NCI-H2227 treated with DMSO at 0.1 percent for 48 hours (cell line): Measurements from ENCODE around the gene NF2.

Experiments used
- DNase-seq: peaks from one replicate; lab custom pipeline; 2025; lab: John Stamatoyannopoulos, UW

NF2 gene

DNA sequence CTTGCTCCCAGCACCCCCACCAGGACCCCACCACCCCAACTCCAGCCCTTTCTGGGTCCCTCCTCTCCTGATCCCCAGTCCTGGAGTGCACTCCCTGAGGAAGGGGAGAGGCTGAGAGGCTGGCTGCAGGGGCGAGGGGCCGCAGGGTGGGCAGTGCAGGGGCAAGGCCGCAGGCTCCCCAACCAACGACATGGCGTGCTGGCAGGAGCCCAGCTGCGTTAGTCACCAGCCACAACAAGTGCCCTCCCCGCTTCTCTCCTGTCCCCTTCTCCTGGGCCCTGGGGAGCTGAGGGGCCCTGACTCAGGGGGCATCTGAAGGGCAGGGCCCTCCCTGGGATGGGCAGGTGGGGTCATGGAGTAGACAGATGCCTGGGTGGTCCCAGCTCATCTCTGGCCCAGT, 118.7 kb downstream of the NF2 start:
- no peak for DNase-seq

- no peak for DNase-seq
These were observed 119.2 kb downstream of the NF2 start for GRCh38 chr22:29722587-29722986.

- DNase-seq = no peak
These were observed 120.3 kb downstream of the NF2 start for GRCh38 chr22:29723766-29724165.

GRCh38 chr22:29724843-29725242, 121.4 kb downstream of the NF2 start:
- DNase-seq = no peak

DNA sequence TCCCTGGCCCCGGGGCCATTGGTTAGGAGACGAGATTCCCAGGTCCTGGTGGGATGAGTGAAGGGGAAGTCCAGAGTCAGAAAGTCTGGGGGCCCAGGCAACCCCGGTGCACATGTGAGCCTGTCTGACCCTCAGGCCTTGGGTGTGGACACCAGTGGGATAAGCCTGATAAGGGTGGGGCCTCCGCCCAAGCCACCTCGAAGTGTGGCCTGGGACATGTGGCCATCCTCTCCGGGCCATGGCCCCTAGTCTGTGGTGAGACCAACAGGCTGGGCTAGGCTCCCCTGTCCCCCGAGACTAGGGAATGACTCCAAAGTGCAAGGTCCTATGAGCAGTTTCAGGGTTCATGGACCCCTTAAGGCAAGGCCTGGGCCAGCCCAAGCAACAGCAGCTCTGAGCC, 122.7 kb downstream of the NF2 start:
- no peak for DNase-seq

DNA sequence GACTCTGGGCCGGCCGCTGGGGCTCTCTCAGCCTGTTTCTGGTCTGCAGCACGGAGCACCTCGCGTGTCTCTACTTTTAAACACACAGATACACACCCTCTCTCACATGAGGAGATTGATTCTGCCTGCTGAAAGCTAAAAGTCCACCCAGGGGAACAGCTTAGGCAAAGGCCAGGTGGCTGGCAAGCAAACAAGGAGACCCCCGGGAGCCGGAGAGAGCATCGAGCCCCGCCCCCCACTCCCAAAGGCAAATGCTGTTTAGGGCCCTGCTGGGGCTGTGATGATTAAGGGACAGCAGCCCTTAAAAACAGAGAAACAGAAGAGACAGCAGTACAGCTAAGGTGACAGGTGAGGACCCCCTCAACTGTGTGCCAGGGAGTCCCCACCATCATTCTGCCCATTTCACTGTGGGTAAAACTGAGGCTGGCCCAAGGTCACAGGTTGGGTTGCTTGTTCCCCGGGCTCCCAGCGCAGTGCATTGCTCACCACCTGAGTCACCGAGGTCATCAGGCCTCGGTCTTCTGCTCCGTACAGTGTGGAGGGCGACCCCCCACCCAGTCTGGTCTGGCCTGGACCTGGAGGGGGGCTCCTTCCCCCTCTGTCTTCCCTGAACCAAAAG, 123.2 kb downstream of the NF2 start:
- DNase-seq = no peak

DNA sequence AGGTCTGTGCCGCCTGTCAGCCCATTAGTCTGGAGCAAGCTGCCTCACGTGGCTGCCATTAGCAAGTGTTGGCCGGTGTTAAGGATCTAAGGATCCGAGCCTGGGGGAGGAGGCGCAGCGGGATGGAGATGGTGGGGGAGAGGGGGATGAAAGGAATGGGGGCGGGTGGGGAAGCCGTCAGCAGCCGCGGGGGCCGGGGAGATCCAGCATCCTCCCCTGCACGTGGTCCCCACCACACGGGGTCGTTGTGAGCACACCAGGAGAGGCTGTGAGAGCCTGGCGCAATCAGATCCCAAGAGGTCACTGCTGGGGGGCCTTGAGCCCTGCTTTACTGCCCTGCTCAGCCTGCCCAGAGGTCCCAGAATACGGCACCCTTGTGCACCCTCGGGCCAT, 123.7 kb downstream of the NF2 start:
- peak; percentile 16 for DNase-seq

DNA sequence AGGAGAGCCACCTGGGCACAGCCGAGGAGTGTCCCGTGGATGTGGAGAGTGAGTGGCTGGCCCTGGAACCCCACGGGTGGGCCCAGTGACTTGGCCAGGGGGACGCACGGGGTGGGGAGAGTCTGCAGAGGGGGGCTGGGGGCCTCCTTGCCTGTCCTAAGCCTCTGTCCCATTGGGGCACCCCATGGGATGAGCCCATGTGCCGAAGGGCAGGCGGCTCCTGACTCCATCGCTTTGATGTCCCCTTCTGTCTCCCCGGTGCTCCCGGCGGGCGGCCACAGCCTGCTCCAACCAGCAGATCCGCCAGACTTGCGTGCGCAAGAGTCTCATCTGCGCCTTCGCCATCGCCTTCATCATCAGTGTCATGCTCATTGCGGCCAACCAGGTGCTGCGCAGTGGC, 125.7 kb downstream of the NF2 start:
- DNase-seq = no peak

DNA sequence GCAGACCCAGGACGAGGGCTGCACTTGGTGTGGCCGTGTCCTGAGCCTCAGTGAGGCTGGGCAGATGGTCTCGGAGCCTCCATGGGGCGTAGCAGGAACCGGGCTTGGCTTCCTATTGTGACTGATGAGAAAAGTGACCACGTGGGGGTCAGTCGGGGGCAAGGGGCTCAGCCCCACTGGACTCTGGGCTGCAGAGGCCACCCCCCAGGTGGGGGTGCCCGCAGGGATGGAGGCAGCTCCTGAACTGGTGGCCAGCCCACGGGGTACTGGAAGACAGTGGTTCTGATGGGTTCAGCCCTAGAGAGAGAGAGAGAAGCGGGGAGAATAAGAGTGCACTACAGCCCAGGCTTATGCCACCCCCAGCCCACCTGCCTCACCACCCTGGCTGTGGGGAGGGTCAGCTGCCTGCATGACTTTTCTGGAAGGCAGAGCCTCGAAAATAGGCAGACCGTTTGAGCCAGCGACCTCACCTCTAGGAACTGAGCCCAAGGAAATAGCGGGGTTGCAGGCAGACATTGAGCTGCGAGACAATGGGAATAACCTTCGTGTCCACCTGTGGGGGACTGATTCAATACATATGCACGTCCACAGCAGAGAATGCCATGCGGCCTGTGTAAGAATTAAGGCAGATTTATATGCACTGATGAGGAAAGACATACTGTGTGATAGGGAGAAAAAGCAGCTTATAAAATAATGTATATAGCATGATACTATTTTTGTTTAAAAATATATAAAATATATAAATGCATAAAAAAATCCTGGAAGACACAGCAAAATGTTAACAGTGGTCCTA, 127.8 kb downstream of the NF2 start:
- DNase-seq = no peak

GRCh38 chr22:29732883-29733282, 129.4 kb downstream of the NF2 start:
- DNase-seq = no peak

- peak; percentile 7 for DNase-seq
These were observed 130.1 kb downstream of the NF2 start for GRCh38 chr22:29733362-29734201.

DNA sequence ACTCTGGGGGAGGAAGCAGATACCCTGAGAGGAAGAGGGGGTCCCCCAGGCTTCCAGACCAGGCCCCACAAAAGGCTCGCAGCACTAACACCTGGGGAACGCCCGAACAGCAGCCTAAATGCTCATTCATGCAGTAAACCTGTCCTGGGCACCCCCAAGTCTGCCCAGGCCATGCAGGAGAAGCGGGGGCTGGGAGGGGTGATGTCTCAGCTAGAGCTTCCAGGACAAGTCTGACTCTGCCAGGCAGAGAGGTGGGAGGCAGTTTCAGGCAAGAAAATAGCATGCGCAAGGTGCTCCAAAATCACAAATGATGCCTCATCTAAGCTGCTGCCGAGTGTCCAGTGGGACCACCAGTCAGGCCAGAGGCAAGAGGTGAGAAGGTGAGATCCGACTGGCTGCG, 131.0 kb downstream of the NF2 start:
- DNase-seq = no peak

GRCh38 chr22:29734838-29735237, 131.4 kb downstream of the NF2 start:
- no peak for DNase-seq

DNA sequence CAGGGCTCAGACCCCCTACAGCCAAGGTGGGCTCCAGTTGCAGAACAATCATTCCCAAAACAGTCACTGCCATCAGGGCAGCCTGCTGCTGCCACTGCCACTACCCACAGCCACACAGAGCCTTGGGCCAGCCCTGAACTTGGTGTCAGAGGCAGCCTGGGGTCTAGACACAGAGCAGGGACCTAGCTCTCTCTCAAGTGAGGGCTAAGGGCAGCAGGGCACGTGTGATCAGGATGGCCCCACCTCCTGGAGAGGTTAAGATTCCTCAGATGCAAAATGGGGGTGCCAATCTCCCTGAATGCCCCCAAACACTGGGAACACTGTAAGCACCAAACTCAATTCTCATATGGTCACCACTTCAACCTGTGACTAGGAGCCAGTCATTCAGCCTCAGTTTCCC, 132.0 kb downstream of the NF2 start:
- no peak for DNase-seq

DNA sequence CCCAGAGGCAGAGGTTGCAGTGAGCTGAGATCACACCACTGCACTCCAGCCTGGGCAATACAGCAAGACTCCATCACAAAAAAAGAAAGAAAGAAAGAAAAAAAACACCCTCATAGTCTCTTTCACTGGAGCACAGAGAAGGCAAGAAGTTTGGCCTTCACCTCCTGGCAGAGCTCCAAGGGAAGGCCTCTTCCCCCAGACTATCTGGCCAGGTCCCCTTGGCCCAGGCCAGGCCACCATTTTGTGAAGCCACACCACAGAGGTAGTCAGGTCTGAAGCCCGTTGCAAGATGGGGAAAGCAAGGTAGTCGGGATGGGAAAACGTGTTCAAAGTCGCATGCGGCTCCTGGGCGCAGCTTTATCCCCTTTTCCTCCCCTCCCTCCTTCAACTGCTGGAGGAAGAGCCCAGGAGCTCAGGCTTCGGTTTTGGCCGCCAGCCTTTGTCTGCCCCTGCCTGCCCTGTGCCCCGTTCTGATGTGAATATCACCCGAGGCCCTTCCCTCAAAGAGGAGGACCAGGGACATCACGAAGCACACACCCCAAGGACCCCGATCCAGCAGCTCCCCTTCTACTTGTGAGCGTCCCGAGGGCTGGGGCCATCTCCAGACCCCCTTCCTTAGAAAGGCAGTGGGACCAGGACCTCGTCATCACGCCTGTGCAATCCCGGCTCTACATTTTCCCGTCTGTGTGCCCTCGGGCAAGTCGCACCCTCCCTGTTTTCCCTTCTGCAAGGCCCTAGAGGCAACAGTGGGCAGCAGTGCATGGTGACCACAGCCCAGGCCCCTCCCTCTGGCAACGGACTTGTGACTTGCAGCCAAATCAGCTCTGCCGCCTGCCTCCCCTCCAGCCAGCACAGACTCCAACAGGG, 134.1 kb downstream of the NF2 start:
- no peak for DNase-seq

DNA sequence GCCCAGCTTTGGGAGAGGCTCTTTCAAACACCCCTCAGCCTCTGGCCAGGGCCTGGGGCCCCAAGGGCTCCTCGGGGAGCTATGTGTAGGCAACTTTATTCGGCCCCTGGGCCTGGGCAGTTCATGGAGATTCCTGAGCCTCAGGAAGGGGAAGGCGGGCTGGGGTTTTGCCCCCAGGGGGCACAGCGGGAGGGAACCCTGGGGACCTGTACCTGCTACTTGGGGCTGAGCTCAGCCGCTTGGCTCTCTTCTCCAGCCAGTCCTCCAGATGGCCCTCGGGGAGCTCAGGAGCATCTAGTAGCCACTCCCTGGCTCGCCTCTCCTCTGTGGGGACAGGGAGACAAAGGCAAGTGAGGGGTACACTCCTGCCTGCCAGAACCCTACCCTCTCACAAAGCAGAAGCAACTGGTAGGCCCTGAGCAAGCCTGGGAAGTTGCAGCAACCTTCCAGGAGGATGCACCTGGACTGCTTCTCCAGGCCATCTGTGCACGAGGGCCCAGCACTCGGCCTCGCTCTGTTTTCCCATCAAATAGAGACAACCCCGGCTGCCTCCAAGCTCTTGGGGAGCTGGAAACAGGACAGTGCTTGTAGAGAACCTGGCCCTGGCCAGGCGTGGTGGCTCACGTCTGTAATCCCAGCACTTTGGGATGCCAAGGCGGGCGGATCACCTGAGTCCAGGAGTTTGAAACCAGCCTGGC, 134.8 kb downstream of the NF2 start:
- no peak for DNase-seq

- DNase-seq = no peak
These were observed 136.0 kb downstream of the NF2 start for GRCh38 chr22:29739346-29739875.

DNA sequence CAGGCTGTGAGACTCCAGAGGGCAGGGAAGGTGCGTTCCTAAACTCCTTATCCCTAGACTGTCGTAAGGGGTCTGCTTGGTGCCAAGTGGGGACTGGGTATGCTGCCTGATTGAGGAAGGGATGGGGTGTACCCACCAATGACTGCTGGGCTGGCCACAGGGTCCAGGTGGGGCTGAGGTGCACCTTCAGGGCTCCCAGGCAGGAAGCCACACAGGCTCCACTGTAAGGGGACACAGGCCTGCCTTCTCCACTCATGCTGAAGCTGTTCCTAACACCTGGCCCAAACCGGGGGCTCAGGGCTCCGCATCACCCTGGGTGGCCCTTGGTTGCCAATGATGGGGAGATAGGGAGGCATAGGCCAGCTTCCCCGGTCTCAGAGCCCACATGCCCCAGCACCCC, 136.8 kb downstream of the NF2 start:
- no peak for DNase-seq

DNA sequence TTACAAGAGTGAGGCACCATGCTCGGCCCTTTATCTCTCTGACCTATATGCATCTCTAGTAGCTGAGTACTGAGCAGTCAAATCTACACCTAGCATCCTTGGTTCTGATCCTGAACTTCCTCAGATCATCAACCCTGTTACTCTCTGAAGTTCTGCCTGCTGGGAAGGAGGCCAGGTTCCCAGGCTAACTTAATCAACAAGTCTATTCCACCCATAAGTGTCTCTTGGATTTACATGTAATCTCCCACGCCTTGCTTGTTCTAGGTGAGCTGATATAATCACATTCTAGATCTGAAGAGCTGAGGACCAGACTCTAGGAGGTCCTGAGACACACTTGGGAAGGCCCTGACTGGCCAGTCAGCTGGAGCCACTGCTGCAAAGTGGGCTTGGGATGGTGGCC, 138.5 kb downstream of the NF2 start:
- DNase-seq = no peak

DNA sequence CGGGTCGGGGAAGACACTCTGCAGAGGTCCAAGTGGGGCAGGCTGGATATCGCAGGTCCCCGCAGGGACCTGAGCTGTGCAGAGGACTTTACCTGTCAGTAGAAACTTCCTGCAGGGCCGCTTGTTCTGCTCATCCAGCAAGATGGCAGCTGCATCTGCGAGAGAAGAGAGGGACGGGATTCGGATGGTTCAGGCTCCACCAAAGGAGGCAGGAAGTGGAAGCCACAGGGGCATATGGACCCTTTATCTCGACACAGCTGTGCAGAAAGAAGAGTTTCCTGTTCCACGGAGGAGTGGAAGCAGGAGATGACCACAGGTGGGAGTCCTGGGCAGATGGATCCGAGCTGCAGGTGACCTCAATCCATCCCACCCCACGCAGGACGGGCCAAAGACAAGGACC, 138.9 kb downstream of the NF2 start:
- DNase-seq = no peak

DNA sequence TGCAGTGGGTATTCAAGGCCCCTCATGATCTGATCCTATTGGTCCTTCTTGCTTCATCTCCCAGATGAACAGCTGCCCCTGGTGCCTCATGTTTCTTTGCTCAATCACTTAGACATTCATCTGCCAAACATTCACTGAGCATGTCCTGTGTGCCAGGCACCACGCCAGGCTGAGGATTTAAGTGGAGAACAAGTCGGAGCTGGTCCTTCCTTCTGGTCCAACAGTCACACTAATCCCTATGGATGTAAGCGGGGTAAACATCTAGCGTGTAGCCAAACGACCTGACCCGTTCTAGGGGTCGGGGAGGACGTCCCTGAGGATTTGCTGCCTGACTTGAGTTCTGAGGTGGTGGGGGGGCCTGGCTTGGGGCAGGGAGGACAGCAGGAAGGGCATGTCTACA, 141.5 kb downstream of the NF2 start:
- no peak for DNase-seq
